ENCODE results near the gene TMEM150A.

- TF ChIP-seq, protein P1, sequence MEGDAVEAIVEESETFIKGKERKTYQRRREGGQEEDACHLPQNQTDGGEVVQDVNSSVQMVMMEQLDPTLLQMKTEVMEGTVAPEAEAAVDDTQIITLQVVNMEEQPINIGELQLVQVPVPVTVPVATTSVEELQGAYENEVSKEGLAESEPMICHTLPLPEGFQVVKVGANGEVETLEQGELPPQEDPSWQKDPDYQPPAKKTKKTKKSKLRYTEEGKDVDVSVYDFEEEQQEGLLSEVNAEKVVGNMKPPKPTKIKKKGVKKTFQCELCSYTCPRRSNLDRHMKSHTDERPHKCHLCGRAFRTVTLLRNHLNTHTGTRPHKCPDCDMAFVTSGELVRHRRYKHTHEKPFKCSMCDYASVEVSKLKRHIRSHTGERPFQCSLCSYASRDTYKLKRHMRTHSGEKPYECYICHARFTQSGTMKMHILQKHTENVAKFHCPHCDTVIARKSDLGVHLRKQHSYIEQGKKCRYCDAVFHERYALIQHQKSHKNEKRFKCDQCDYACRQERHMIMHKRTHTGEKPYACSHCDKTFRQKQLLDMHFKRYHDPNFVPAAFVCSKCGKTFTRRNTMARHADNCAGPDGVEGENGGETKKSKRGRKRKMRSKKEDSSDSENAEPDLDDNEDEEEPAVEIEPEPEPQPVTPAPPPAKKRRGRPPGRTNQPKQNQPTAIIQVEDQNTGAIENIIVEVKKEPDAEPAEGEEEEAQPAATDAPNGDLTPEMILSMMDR (IDR thresholded peaks at IDR 0.05), result no peak
- TF ChIP-seq POLR2A (IDR thresholded peaks at IDR 0.05), result no peak
These were observed 14.3 kb downstream of the TMEM150A start for GRCh38 chr2:85588236-85588635.

Measured in testis (tissue), 2 donors.